ENCODE results near the gene THBS1. TPM values are rescaled to one million over a fixed set of nuclear protein-coding genes. Genes with fewer than 3 reads are reported as not detected.

THBS1 gene
- polyA plus RNA-seq, 1 experiment, result 6,610 TPM

DNA sequence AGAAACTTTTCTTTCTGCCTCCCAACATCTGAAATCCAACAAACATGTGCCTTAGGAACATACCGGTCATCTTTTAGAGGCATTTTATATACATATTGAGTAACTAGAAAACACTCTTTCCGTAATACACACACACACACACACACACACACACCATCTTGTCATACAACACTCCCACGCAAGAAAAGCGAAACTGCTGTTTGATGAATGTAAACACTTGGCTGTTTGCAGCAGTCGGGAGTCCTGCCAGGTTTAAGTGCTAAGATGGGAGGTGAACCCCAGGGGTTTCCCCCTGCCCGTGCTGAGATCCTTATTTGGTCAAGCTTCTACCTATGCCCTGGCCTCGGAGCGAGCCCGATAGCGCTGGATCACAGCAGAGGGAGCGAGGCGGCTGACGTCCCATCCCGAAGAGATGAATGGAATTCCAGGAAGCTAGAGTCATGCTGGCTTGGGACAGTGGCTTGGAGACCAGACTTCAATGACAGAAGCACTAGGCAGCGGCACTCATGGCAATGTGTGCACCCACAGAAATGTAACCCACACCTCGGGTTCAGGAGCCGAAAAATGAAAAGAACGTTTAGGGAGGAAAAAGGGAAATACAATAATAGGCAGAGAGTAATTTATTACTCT, 1.3 kb upstream of the THBS1 start:
- Histone ChIP-seq H3K27me3 (ENCODE audit: control insufficient read depth, insufficient read depth, low read length) (no peaks in the 10 kb centered on the region), H3K36me3 (ENCODE audit: control insufficient read depth, insufficient read depth, low read length) (peaks cover 30% of the 10 kb centered on the region), H3K4me3 (ENCODE audit: low read depth, low read length) (peak overlapping the region; percentile 19)
- DNase-seq (ENCODE audit: low read depth), result no peak
- TF ChIP-seq CTCF (IDR thresholded peaks at IDR 0.05; ENCODE audit: insufficient read depth, low read depth, low read length), result no peak
- POLR2A ChIA-PET, result interaction anchor here (0.6 to 4.4 kb wide), 18 partner anchors 19 to 385 kb away, joined by 3 to 88 read pairs (median 8); no protein-coding TSS in a partner anchor
- CTCF ChIA-PET, result interaction anchor here (0.7 to 4.1 kb wide), 31 partner anchors 48 to 411 kb away, joined by 3 to 25 read pairs (median 4); no protein-coding TSS in a partner anchor

DNA sequence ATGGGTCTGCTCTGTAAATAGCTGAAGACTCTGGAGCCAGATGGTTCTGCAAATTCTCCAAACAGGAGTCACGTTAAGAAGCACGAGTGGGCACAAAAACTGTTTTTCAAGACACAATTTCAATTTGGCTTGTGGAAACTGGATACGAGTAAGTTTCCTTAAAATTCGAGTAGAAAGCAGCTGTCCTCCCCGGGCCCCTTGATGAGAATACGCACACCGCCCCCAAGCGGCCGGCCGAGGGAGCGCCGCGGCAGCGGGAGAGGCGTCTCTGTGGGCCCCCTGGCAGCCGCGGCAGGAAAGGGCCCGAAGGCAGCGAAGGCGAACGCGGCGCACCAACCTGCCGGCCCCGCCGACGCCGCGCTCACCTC, 778 bp upstream of the THBS1 start:
- peak; percentile 85 for TF ChIP-seq CTCF (IDR thresholded peaks at IDR 0.05; ENCODE audit: insufficient read depth, low read depth, low read length)
- POLR2A ChIA-PET, result interaction anchor here (0.6 to 4.4 kb wide), 36 partner anchors 19 to 584 kb away, joined by 3 to 88 read pairs (median 6); no protein-coding TSS in a partner anchor
- DNase-seq (ENCODE audit: low read depth), result peak; percentile 96
- Histone ChIP-seq H3K4me3 (ENCODE audit: low read depth, low read length) (peak overlapping the region; percentile 54), H3K27me3 (ENCODE audit: control insufficient read depth, insufficient read depth, low read length) (no peaks in the 10 kb centered on the region), H3K36me3 (ENCODE audit: control insufficient read depth, insufficient read depth, low read length) (peaks cover 30% of the 10 kb centered on the region)
- CTCF ChIA-PET, result interaction anchor here (0.7 to 4.1 kb wide), 32 partner anchors 48 to 412 kb away, joined by 3 to 25 read pairs (median 4); no protein-coding TSS in a partner anchor

- H3K27me3 ChIP-seq (ENCODE audit: control insufficient read depth, insufficient read depth, low read length), result no peaks in the 10 kb centered on the region
- H3K4me3 ChIP-seq (ENCODE audit: low read depth, low read length), result peak overlapping the region; percentile 54
- TF ChIP-seq CTCF (IDR thresholded peaks at IDR 0.05; ENCODE audit: insufficient read depth, low read depth, low read length), result no peak
- CTCF ChIA-PET, result interaction anchor here (0.5 to 4.1 kb wide), 16 partner anchors 27 to 409 kb away, joined by 3 to 25 read pairs (median 5); no protein-coding TSS in a partner anchor
- H3K36me3 ChIP-seq (ENCODE audit: control insufficient read depth, insufficient read depth, low read length), result peaks cover 39% of the 10 kb centered on the region
- POLR2A ChIA-PET, result interaction anchor here (0.5 to 4.4 kb wide), 35 partner anchors 10 to 585 kb away, joined by 3 to 88 read pairs (median 6); no protein-coding TSS in a partner anchor
- peak; percentile 8 for DNase-seq (ENCODE audit: low read depth)
These were observed 438 bp downstream of the THBS1 start for GRCh38 chr15:39581242-39581792.

- POLR2A ChIA-PET, result interaction anchor here (0.5 to 4.4 kb wide), 11 partner anchors 86 to 388 kb away, joined by 3 to 88 read pairs (median 9); no protein-coding TSS in a partner anchor
- Histone ChIP-seq H3K27me3 (ENCODE audit: control insufficient read depth, insufficient read depth, low read length) (no peaks in the 10 kb centered on the region), H3K36me3 (ENCODE audit: control insufficient read depth, insufficient read depth, low read length) (peaks cover 41% of the 10 kb centered on the region), H3K4me3 (ENCODE audit: low read depth, low read length) (peak overlapping the region; percentile 54)
- peak; percentile 49 for TF ChIP-seq CTCF (IDR thresholded peaks at IDR 0.05; ENCODE audit: insufficient read depth, low read depth, low read length)
- peak; percentile 12 for DNase-seq (ENCODE audit: low read depth)
- CTCF ChIA-PET, result interaction anchor here (1.1 to 2.7 kb wide), 2 partner anchors 113 to 409 kb away, joined by 4 to 9 read pairs; no protein-coding TSS in a partner anchor
These were observed 960 bp downstream of the THBS1 start for GRCh38 chr15:39581793-39582285.
